Measurements from ENCODE around the gene JARID2. TPM values are rescaled to one million over a fixed set of nuclear protein-coding genes. Genes with fewer than 3 reads are reported as not detected.

The JARID2 gene
- total and polyA plus RNA-seq, 2 of the 4 experiments (the other 2 are of a cell fraction): 9.6 to 12.9 TPM

DNA sequence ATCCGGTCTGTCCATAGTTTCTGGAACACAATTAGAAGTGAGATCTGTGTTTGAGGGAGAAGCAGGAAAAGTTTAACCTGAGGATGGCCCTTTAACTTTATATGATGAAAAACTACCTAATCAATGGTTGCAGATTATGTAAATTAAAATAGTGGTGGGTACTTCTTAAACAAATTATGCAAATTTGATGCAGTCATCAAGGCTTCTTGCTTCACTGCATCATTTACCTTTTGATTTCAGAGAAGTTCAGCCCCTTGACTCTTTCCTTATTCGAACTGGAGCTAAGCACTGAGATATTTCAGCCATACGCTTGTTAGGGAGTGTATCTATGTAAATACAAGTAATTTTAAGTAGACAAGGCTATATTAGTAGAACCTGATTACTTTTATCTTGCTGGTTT is 73.8 kb downstream of the JARID2 start:
- H3K4me3 ChIP-seq (ENCODE audit: insufficient read depth, low read depth, low read length): no peak overlapping the region
- no peak overlapping the region for H4K8ac ChIP-seq (ENCODE audit: low read depth in 2 of 2, low read length in 2 of 2)
- H3K4me1 ChIP-seq (ENCODE audit: control insufficient read depth, insufficient read depth, low read length): peaks cover 19% of the 10 kb centered on the region
- dilution Hi-C loops (cut with HindIII; ENCODE audit: low sequenced_read_pairs, unreplicated experiment) (no loop called here), intact Hi-C loops (cut with micrococcal nuclease) (no loop called here), in situ Hi-C loops (cut with MboI; ENCODE audit: low sequenced_read_pairs) (no loop called here)
- BruUV-seq (replicated peaks): no TSS peak
- ATAC-seq (ENCODE audit: low read depth): no peak
- H3K18ac ChIP-seq (ENCODE audit: low read depth, low read length): no peak overlapping the region
- H3K23ac ChIP-seq (ENCODE audit: low read depth, low read length): no peak overlapping the region
- TF ChIP-seq FOS (IDR thresholded peaks at IDR 0.05; ENCODE audit: low read depth, low read length) (no peak), CEBPB (IDR thresholded peaks at IDR 0.05; ENCODE audit: low read depth, low read length) (no peak), RFX5 (IDR thresholded peaks at IDR 0.05; ENCODE audit: low read depth, low read length) (no peak), BHLHE40 (IDR thresholded peaks at IDR 0.05; ENCODE audit: low read depth, low read length) (no peak), POLR2A (IDR thresholded peaks at IDR 0.05; ENCODE audit: low read depth, low read length) (no peak), CHD1 (IDR thresholded peaks at IDR 0.05; ENCODE audit: low read depth, low read length) (no peak)
- DNase-seq: no peak
- CTCF ChIA-PET: no interaction called here
- no peak overlapping the region for H2BK15ac ChIP-seq (ENCODE audit: low read depth, low read length)
- peaks cover 86% of the 10 kb centered on the region for H4K20me1 ChIP-seq (ENCODE audit: insufficient read depth, low read length)
- H3K36me3 ChIP-seq (ENCODE audit: control insufficient read depth, insufficient read depth, low read length): no peaks in the 10 kb centered on the region
- no peak overlapping the region for H4K5ac ChIP-seq (ENCODE audit: low read depth, low read length)
- POLR2A ChIA-PET (ENCODE audit: unreplicated experiment): no interaction called here
- no peak overlapping the region for H2BK120ac ChIP-seq (ENCODE audit: low read depth, low read length)
- no peak overlapping the region for H2AK5ac ChIP-seq (ENCODE audit: low read depth, low read length)
- H3K27ac ChIP-seq (ENCODE audit: insufficient read depth, low read length): no peak overlapping the region
- H2AK9ac ChIP-seq (replicated peaks; ENCODE audit: low read depth, low read length, poor library complexity): no peak overlapping the region
- H4K91ac ChIP-seq (ENCODE audit: insufficient read depth, low read depth, low read length): no peak overlapping the region
- H3K4ac ChIP-seq (ENCODE audit: low read depth, low read length): no peak overlapping the region
- H3K9ac ChIP-seq (ENCODE audit: low read depth, low read length): no peak overlapping the region
- no peak overlapping the region for H3K4me2 ChIP-seq (ENCODE audit: low read depth, low read length)
- peaks cover 38 to 71% of the 10 kb centered on the region in 2 experiments for H3K79me1 ChIP-seq (ENCODE audit: low read depth in 1 of 2, low read length in 2 of 2)
- WGBS, 2 experiments (ENCODE audit: extremely low coverage in 2 of 2, insufficient read length in 1 of 2): no CpG with 5 or more reads among the region's 3 CpGs
- H3K9me1 ChIP-seq (ENCODE audit: insufficient read depth, low read length): peaks cover 10% of the 10 kb centered on the region
- no peak overlapping the region for H3K14ac ChIP-seq (replicated peaks; ENCODE audit: low read depth, low read length)
- no peak overlapping the region for H2AFZ ChIP-seq (replicated peaks; ENCODE audit: low read length, poor library complexity)
- H2BK5ac ChIP-seq (ENCODE audit: low read depth, low read length, poor library complexity, severe bottlenecking): no peak overlapping the region
- no peaks in the 10 kb centered on the region for H3K9me3 ChIP-seq (ENCODE audit: control insufficient read depth, insufficient read depth, low read length)
- no peaks in the 10 kb centered on the region for H3K27me3 ChIP-seq (ENCODE audit: control insufficient read depth, insufficient read depth, low read length)
- H3K56ac ChIP-seq (ENCODE audit: extremely low read depth, insufficient read depth, low read length): no peak overlapping the region
- no peak overlapping the region for H2BK20ac ChIP-seq (ENCODE audit: low read depth, low read length)
